ENCODE measurements around the gene LBHD1.

LBHD1 gene

GRCh38 chr11:62682518-62682917 is 10.5 kb upstream of the LBHD1 start:
- TF ChIP-seq POLR2AphosphoS5 (IDR thresholded peaks at IDR 0.05; ENCODE audit: low read depth) (no peak), CTCF (IDR thresholded peaks at IDR 0.05; ENCODE audit: insufficient read depth, low read length) (no peak), REST (IDR thresholded peaks at IDR 0.05; ENCODE audit: insufficient replicate concordance, low read depth) (no peak), GABPA (IDR thresholded peaks at IDR 0.05; ENCODE audit: low read depth) (no peak), SPI1 (IDR thresholded peaks at IDR 0.05; ENCODE audit: borderline replicate concordance, low read depth) (no peak)
- no peaks in the 10 kb centered on the region for H3K27me3 ChIP-seq (ENCODE audit: insufficient read depth, poor library complexity, severe bottlenecking)
- H3K27ac ChIP-seq (replicated peaks): no peak overlapping the region
- no peak overlapping the region for H3K4me3 ChIP-seq (replicated peaks; ENCODE audit: insufficient read depth, low read length)
- DNase-seq (ENCODE audit: low read depth in 1 of 2, low spot score in 1 of 2): no peak

- H3K27me3 ChIP-seq (ENCODE audit: insufficient read depth, poor library complexity, severe bottlenecking): no peaks in the 10 kb centered on the region
- peak overlapping the region; percentile 31 for H3K27ac ChIP-seq (replicated peaks)
- H3K4me3 ChIP-seq (replicated peaks; ENCODE audit: insufficient read depth, low read length): no peak overlapping the region
- DNase-seq (ENCODE audit: low read depth in 1 of 2, low spot score in 1 of 2): peak in 1 of 2 experiments; percentile 83
- TF ChIP-seq POLR2AphosphoS5 (IDR thresholded peaks at IDR 0.05; ENCODE audit: low read depth) (no peak), CTCF (IDR thresholded peaks at IDR 0.05; ENCODE audit: insufficient read depth, low read length) (peak; percentile 78), SPI1 (IDR thresholded peaks at IDR 0.05; ENCODE audit: borderline replicate concordance, low read depth) (no peak)
These were observed 8.8 kb upstream of the LBHD1 start for GRCh38 chr11:62680825-62681240.

- DNase-seq (ENCODE audit: low read depth in 1 of 2, low spot score in 1 of 2): peak; percentile 92
- TF ChIP-seq GABPA (IDR thresholded peaks at IDR 0.05; ENCODE audit: low read depth) (peak; percentile 84), SPI1 (IDR thresholded peaks at IDR 0.05; ENCODE audit: borderline replicate concordance, low read depth) (peak; percentile 94), REST (IDR thresholded peaks at IDR 0.05; ENCODE audit: insufficient replicate concordance, low read depth) (peak; percentile 36), POLR2AphosphoS5 (IDR thresholded peaks at IDR 0.05; ENCODE audit: low read depth) (peak; percentile 74; the same call in 1 of the 2 replicates), CTCF (IDR thresholded peaks at IDR 0.05; ENCODE audit: insufficient read depth, low read length) (no peak)
These were observed 7.0 kb upstream of the LBHD1 start, which contains the start of gene UBXN1 for GRCh38 chr11:62678770-62679696. UBXN1 (minus strand) TSS chr11:62679073; CDS start chr11:62678923, 150 bp downstream.

More at GRCh38 chr11:62678770-62679696, 7.0 kb upstream of the LBHD1 start, which contains the start of gene UBXN1:
- H3K27me3 ChIP-seq (ENCODE audit: insufficient read depth, poor library complexity, severe bottlenecking): no peaks in the 10 kb centered on the region
- H3K27ac ChIP-seq (replicated peaks): peak within 1 kb of the TSS; percentile 89
- H3K4me3 ChIP-seq (replicated peaks; ENCODE audit: insufficient read depth, low read length): peak within 1 kb of the TSS; percentile 100
